ENCODE measurements around the gene AGAP3. TPM values are rescaled to one million over a fixed set of nuclear protein-coding genes. Genes with fewer than 3 reads are reported as not detected.

The AGAP3 gene
- total and polyA plus RNA-seq, 12 donors: 40.2 to 93.4 (median 50.3) TPM

- ATAC-seq (peak in 1 of 8 donors; percentile 34), DNase-seq (no peak)
- H3K27ac ChIP-seq: no peak overlapping the region
- H3K27me3 ChIP-seq: peaks cover 0 to 12% (median 0%) of the 10 kb centered on the region in 7 donors
- no peaks in the 10 kb centered on the region for H3K9me3 ChIP-seq
- intact Hi-C loops (cut with DNase I): no loop called here
- no peak overlapping the region for H3K4me3 ChIP-seq
- 94% methylated on average over 14 of the region's 14 CpGs for WGBS, 2 donors
- peaks cover 0 to 3% (median 0%) of the 10 kb centered on the region in 9 donors for H3K4me1 ChIP-seq
- H3K36me3 ChIP-seq: no peaks in the 10 kb centered on the region
- TF ChIP-seq, protein P1, sequence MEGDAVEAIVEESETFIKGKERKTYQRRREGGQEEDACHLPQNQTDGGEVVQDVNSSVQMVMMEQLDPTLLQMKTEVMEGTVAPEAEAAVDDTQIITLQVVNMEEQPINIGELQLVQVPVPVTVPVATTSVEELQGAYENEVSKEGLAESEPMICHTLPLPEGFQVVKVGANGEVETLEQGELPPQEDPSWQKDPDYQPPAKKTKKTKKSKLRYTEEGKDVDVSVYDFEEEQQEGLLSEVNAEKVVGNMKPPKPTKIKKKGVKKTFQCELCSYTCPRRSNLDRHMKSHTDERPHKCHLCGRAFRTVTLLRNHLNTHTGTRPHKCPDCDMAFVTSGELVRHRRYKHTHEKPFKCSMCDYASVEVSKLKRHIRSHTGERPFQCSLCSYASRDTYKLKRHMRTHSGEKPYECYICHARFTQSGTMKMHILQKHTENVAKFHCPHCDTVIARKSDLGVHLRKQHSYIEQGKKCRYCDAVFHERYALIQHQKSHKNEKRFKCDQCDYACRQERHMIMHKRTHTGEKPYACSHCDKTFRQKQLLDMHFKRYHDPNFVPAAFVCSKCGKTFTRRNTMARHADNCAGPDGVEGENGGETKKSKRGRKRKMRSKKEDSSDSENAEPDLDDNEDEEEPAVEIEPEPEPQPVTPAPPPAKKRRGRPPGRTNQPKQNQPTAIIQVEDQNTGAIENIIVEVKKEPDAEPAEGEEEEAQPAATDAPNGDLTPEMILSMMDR (IDR thresholded peaks at IDR 0.05): no peak
Measured at GRCh38 chr7:151193203-151193978, 107.1 kb downstream of the AGAP3 start.

Other genes starting within 250 kb of the AGAP3 start
- gene AOC1, start 234.0 kb upstream of the AGAP3 start, total RNA-seq: 1 to 10 TPM in 1 of 10 donors, under 1 TPM in 7, not detected in 2; 0.09 to 1.2 (median 0.37) TPM
- gene AOC1, start 234.0 kb upstream of the AGAP3 start, polyA plus RNA-seq: under 1 TPM in 1 of 2 donors, not detected in 1; 0.04 TPM
- 100 to 1,000 TPM in 1 of 10 donors, 10 to 100 TPM in 9; 63.2 to 126 (median 78.4) TPM for gene KCNH2, start 108.2 kb upstream of the AGAP3 start, total RNA-seq
- 10 to 100 TPM; 50.2 to 99.9 TPM for gene KCNH2, start 108.2 kb upstream of the AGAP3 start, polyA plus RNA-seq
- gene NOS3, start 95.5 kb upstream of the AGAP3 start, total RNA-seq: 10 to 100 TPM in 9 of 10 donors, 1 to 10 TPM in 1; 10.0 to 53.3 (median 13.3) TPM
- gene NOS3, start 95.5 kb upstream of the AGAP3 start, polyA plus RNA-seq: 10 to 100 TPM; 11.1 to 25.5 TPM
- under 1 TPM in 3 of 10 donors, not detected in 7; 0.09 to 0.39 (median 0.10) TPM for gene ATG9B, start 62.0 kb upstream of the AGAP3 start, total RNA-seq
- gene ATG9B, start 62.0 kb upstream of the AGAP3 start, polyA plus RNA-seq: under 1 TPM; 0.45 to 0.59 TPM
- gene ABCB8, start 58.0 kb upstream of the AGAP3 start, total RNA-seq: 10 to 100 TPM; 20.9 to 32.4 (median 24.6) TPM
- 10 to 100 TPM; 16.7 to 42.2 TPM for gene ABCB8, start 58.0 kb upstream of the AGAP3 start, polyA plus RNA-seq
- 10 to 100 TPM in 1 of 10 donors, 1 to 10 TPM in 9; 3.2 to 12.5 (median 5.6) TPM for gene ASIC3, start 37.9 kb upstream of the AGAP3 start, total RNA-seq
- 10 to 100 TPM in 1 of 2 donors, 1 to 10 TPM in 1; 3.7 to 38.8 TPM for gene ASIC3, start 37.9 kb upstream of the AGAP3 start, polyA plus RNA-seq
- gene CDK5, start 28.6 kb upstream of the AGAP3 start, total RNA-seq: 10 to 100 TPM in 1 of 10 donors, 1 to 10 TPM in 9; 5.2 to 11.3 (median 7.8) TPM
- 1 to 10 TPM; 5.0 to 7.7 TPM for gene CDK5, start 28.6 kb upstream of the AGAP3 start, polyA plus RNA-seq
- 10 to 100 TPM; 36.0 to 80.5 (median 47.6) TPM for gene SLC4A2, start 26.9 kb upstream of the AGAP3 start, total RNA-seq
- gene SLC4A2, start 26.9 kb upstream of the AGAP3 start, polyA plus RNA-seq: 100 to 1,000 TPM; 101 to 109 TPM
- gene FASTK, start 5.7 kb upstream of the AGAP3 start, total RNA-seq: 100 to 1,000 TPM in 1 of 10 donors, 10 to 100 TPM in 9; 65.0 to 107 (median 75.6) TPM
- gene FASTK, start 5.7 kb upstream of the AGAP3 start, polyA plus RNA-seq: 100 to 1,000 TPM in 1 of 2 donors, 10 to 100 TPM in 1; 82.7 to 246 TPM
- 10 to 100 TPM; 18.5 to 40.3 (median 23.4) TPM for gene TMUB1, start 3.0 kb upstream of the AGAP3 start, total RNA-seq
- gene TMUB1, start 3.0 kb upstream of the AGAP3 start, polyA plus RNA-seq: 10 to 100 TPM; 79.4 to 88.2 TPM
- 1 to 10 TPM in 2 of 10 donors, under 1 TPM in 5, not detected in 3; 0.30 to 2.0 (median 0.93) TPM for gene GBX1, start 81.2 kb downstream of the AGAP3 start, total RNA-seq
- gene GBX1, start 81.2 kb downstream of the AGAP3 start, polyA plus RNA-seq: 1 to 10 TPM in 1 of 2 donors, under 1 TPM in 1; 0.04 to 1.0 TPM
- gene ASB10, start 100.8 kb downstream of the AGAP3 start, total RNA-seq: 10 to 100 TPM; 17.5 to 44.6 (median 29.1) TPM
- gene ASB10, start 100.8 kb downstream of the AGAP3 start, polyA plus RNA-seq: 10 to 100 TPM in 1 of 2 donors, 1 to 10 TPM in 1; 7.2 to 63.4 TPM
- not detected for gene H2BK1, start 124.0 kb downstream of the AGAP3 start, total RNA-seq
- gene H2BK1, start 124.0 kb downstream of the AGAP3 start, polyA plus RNA-seq: not detected
- 10 to 100 TPM; 25.2 to 33.8 (median 29.5) TPM for gene ABCF2, start 140.7 kb downstream of the AGAP3 start, total RNA-seq
- 10 to 100 TPM; 13.0 to 35.2 TPM for gene ABCF2, start 140.7 kb downstream of the AGAP3 start, polyA plus RNA-seq
- 10 to 100 TPM; 12.1 to 22.4 (median 17.4) TPM for gene CHPF2, start 146.0 kb downstream of the AGAP3 start, total RNA-seq
- 10 to 100 TPM; 19.2 to 20.9 TPM for gene CHPF2, start 146.0 kb downstream of the AGAP3 start, polyA plus RNA-seq
- 100 to 1,000 TPM in 5 of 10 donors, 10 to 100 TPM in 5; 78.0 to 119 (median 97.6) TPM for gene SMARCD3, start 162.2 kb downstream of the AGAP3 start, total RNA-seq
- gene SMARCD3, start 162.2 kb downstream of the AGAP3 start, polyA plus RNA-seq: 100 to 1,000 TPM in 1 of 2 donors, 10 to 100 TPM in 1; 77.7 to 175 TPM

All from heart right ventricle (tissue), 16 donors.